Astrocyte of the hippocampus (primary cell): Measurements from ENCODE around the gene WDR20.

ENCODE experiments used
- DNase-seq: peaks from one replicate; pipeline ENCODE4 v3.0.0; 2011; ENCODE audit warnings: low read depth, low spot score

WDR20 gene

DNA sequence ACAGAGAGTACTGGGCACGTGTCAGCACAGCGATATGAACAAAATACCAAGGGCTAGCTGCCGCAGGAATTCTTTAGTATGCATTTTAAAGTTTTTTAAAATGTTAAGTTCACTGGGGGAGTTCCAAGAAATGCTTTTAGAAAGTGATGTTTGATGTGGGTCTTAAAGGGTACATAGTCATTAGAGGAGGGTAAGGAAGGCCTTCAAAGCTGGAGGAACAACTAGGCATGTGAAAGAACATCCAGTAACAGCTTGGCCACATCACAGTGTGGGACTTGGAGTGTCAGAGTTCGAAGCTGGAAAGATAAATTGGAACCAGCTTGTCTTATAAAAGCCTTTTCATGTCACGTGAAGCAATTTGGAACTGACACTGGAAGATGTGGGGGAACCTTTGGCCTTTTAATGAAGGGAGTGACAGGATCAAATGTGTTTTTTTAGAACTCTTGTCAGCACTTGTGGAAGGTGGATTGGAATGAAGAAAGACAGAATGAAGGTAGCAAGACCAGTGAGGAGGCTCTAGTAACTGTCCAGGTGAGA, 57.7 kb downstream of the WDR20 start:
- DNase-seq: no peak

DNA sequence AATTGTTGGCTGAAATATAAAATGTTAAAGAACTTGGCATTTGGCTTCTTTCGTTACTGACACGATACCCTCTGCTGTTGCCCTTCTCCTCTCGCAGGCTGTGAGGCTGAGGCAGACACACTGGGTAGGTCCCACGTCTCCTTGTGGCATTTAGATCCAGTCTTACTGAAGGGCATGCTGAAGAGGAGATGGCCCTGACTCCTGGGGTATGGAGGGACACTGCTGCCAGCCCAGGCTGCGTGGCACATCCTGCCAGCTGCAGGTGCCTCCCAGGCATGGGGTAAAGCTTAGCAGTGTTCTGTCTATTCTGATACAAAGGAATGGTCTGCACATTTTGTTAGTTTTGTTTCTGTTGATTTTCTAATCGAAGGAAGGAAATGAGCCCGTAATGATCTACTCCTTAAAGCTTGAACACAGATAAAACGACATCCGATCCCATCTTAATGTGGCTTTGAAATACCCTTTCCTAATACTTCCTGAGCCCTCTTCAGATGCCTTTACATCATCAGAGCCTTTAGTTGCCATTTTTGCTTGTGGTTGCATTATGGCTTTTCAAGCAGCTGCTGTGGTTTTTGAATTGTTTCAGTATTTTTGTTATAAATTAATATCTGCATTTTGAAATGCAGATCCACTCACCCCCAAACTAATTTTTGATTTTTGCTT, 61.1 kb downstream of the WDR20 start:
- DNase-seq: no peak

- no peak for DNase-seq
Measured at GRCh38 chr14:102201353-102201738, 61.6 kb downstream of the WDR20 start.

GRCh38 chr14:102201776-102202175, 62.1 kb downstream of the WDR20 start:
- DNase-seq: no peak

DNA sequence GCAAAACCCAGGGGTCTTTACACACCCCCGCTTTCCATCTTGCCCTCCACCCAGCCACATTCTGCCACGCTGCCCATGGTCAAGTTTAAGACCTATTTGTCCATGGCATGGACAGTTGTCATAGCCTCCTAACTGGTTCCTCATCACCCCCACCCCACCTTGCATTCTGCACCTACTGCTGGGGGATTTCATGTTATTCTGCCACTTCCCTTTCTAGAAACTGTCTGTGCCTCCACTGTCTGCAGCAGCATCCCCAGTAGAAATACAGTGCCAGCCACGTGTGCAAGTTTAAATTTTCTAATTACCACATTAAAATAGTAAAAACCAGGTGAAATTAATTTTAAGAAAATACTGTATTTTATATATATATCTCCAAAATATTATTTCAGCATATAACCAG, 63.2 kb downstream of the WDR20 start:
- no peak for DNase-seq

DNA sequence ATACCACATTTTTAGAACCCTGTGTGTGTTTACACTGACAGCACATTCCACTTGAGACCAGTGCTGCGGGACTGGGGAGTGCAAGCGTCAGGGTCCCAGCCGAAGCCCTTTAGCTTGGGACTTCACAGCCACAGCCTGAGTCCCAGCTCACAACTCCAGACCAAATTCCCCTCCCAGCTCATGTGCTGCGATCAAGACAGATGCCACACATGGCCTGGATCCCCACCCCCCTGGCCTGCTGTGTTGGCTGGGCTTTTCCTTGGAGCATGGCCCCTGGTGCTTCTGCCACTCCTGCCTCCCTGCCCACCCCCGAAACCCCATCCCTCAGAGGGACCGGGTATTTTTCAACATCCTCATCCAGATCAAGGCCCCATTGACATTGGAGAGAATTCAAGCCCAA, 63.7 kb downstream of the WDR20 start:
- no peak for DNase-seq

DNA sequence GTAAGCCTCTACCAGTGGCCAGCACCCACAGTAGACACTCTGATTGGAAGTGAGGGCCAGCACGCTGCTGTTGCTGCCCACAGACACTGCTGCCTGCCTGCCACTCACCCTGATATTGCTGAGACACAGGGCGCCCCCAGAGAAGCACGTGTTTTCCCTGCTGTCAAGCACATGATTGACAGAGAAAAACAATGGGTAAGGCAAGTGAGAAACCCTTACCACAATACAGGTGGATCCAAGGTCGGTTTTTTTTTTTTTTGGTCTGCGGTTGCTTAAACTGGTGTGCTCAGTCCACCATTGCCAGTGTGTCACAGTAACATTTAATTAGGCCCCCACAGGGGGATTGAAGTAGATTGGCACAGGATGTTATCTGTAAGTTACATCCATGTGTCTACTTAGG, 65.9 kb downstream of the WDR20 start:
- DNase-seq: no peak

- no peak for DNase-seq
Measured at GRCh38 chr14:102206918-102207317, 67.2 kb downstream of the WDR20 start.

DNA sequence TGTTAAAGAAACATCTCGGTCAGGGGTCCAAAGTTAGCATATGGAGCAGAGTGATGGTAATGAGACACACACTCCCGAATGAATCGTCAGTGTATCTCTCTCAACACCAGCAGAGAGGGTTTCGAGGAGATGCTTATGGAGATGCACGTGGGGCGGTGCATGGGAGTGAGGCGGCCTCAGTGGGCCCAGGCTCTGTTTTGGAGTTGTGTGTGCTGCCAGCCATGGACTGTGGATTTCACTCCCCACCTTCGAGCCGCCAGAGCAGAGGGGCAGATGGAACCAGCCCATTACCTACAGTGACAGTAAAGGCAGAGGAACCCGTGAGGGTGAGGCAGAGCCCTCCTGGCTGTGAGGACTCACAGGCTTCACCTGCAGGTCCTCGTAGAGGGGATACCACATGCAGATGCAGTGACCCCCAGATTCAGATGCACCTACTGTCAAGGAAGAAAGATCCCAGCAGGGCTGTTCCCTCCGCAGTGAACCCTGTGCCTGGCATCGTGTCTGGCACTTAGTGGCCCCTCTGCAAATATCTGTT, 68.2 kb downstream of the WDR20 start:
- no peak for DNase-seq

DNA sequence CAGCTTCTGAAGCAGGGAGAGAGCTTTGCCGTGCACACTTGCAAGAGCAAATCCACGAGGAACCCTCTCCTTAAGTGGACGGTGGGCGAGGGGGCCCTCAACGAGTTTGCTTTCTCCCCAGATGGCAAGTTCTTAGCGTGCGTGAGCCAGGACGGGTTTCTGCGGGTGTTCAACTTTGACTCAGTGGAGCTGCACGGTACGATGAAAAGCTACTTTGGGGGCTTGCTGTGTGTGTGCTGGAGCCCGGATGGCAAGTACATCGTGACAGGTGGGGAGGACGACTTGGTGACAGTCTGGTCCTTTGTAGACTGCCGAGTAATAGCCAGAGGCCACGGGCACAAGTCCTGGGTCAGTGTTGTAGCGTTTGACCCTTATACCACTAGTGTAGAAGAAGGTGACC, 69.0 kb downstream of the WDR20 start:
- no peak for DNase-seq

GRCh38 chr14:102209224-102209966, 69.7 kb downstream of the WDR20 start:
- peak; percentile 44 for DNase-seq

GRCh38 chr14:102210421-102211042, 70.8 kb downstream of the WDR20 start:
- no peak for DNase-seq

DNA sequence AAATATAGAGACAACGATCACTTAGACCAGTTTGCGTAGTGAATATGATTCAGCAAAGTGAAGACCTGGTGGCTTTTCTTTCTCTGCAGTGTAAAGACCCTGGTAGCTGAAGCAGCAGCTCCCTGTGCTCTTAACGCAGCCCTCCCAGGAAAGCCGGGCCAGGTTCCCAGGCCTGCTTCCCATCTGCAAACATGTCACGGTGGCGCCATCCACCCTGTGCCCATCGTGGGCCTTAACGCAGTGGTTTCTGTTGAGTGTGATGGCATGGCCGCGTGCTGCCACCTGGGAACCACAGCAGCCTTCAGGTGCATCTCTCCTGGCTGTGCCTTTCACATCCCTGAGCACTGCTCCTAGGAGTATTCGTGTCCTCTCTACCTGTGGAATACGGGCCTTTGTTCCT, 71.5 kb downstream of the WDR20 start:
- no peak for DNase-seq

DNA sequence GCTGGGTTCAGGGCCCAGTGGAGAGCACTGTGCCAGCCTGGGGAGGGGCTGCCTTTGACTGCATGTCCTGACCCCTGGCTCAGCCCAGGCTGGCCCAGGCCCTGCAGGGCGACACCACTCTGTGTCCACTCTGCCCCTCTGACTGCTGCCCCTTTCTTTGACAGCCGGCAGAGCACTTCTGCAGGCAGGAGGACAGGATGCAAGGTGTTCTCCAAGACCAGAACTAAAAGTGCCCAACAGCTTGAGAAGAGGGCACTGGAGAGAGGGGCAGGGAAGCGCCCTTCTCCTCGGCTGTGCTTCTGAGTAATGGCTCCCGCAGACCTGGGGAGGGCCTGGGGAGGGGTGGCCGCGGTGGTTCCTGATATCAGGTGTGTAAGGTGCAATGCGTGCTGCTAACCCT, 72.7 kb downstream of the WDR20 start:
- DNase-seq: no peak

DNA sequence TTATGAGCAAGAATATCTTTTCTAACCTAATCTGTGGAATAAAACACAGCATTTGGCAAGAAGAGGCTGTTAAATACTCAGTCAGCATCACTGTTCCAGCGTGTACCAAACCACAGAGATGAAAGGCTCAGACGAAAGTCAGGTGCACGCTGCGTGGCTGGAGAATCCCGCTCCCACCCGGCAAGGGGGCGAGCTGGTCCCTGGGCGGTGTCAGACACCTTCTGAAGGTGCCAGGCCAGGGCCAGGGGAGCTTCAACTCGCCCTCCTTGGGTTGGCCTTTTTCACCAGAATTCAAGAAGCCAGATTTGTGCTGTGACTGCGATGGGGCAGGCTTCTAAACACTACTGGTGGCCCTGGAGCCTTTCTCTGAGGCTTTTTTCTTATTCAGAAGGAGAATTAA, 73.1 kb downstream of the WDR20 start:
- no peak for DNase-seq

GRCh38 chr14:102213470-102213869, 73.8 kb downstream of the WDR20 start:
- DNase-seq: no peak

- DNase-seq: no peak
Measured at GRCh38 chr14:102213984-102214658, 74.4 kb downstream of the WDR20 start.

- DNase-seq: peak; percentile 93
Measured at GRCh38 chr14:102215071-102215470, 75.4 kb downstream of the WDR20 start.

DNA sequence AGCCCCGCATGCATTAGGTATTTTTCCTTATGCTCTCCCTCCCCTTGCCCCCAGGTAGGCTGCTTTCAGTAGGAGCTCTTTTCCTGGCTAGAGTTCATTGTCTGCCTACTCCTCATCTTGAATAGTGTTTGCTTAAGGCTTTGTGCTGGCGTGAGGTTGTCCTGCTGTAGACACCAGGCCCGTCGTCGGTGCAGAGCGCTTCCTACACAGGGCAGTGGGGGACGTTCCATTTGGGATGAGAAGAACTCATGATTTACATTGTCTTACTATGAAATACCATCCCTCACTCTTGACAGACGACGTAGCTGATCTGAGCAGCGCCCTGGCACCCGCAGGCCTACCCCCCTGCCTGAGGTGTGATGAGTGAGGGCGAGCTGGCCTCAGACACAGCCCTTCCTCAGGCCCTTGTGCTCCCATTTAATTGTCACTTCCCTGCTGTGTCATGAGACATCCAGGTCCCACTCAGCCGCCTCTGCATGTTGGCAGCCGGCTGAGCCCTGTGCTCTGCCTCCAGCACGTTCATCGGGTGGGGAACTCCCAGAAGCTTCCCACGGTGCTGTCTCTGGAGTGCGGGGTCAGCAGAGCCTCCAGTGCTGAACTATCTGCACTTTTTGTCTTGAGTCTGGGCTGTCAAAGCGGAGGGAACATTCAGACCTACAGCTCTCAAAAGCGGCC, 76.0 kb downstream of the WDR20 start:
- peak; percentile 51 for DNase-seq

- DNase-seq: no peak
Measured at GRCh38 chr14:102217399-102217798, 77.7 kb downstream of the WDR20 start.

GRCh38 chr14:102217987-102218421, 78.3 kb downstream of the WDR20 start:
- DNase-seq: no peak
